Activated T-cell treated with anti-CD3 and anti-CD28 coated beads for 48 hours (primary cell): Measurements from ENCODE around the gene CAMKK2.
"Not testable (repeated sequence)": the region's sequence is repeated elsewhere in the genome, so short reads cannot be mapped to it uniquely, and the experiment has no call there.

Experiments
- DNase-seq: peaks from one replicate; pipeline ENCODE4 v3.0.0-alpha.2; 2020; ENCODE audit warnings: low read depth

The CAMKK2 gene

GRCh38 chr12:121298411-121298810 is 1.9 kb upstream of the CAMKK2 start:
- not testable (repeated sequence) for DNase-seq

GRCh38 chr12:121297435-121297991 is 1.0 kb upstream of the CAMKK2 start:
- DNase-seq: peak; percentile 65

GRCh38 chr12:121295746-121296617 is 527 bp downstream of the CAMKK2 start:
- no peak for DNase-seq

GRCh38 chr12:121295116-121295745 is 1.3 kb downstream of the CAMKK2 start:
- DNase-seq: peak; percentile 1

- DNase-seq: no peak
Observed at GRCh38 chr12:121294151-121294889, 2.2 kb downstream of the CAMKK2 start.

- no peak for DNase-seq
Observed at GRCh38 chr12:121293603-121294002, 2.9 kb downstream of the CAMKK2 start.

GRCh38 chr12:121290410-121290809 is 6.1 kb downstream of the CAMKK2 start:
- DNase-seq: no peak

GRCh38 chr12:121289962-121290361 is 6.5 kb downstream of the CAMKK2 start:
- no peak for DNase-seq

GRCh38 chr12:121288986-121289385 is 7.5 kb downstream of the CAMKK2 start:
- no peak for DNase-seq

- no peak for DNase-seq
Observed at GRCh38 chr12:121288158-121288845, 8.2 kb downstream of the CAMKK2 start.

GRCh38 chr12:121287267-121287954 is 9.1 kb downstream of the CAMKK2 start:
- no peak for DNase-seq

GRCh38 chr12:121285856-121286255 is 10.7 kb downstream of the CAMKK2 start:
- no peak for DNase-seq

GRCh38 chr12:121284551-121285390 is 11.7 kb downstream of the CAMKK2 start:
- DNase-seq: no peak

GRCh38 chr12:121283841-121284240 is 12.7 kb downstream of the CAMKK2 start:
- no peak for DNase-seq

- no peak for DNase-seq
Observed at GRCh38 chr12:121283388-121283787, 13.1 kb downstream of the CAMKK2 start.

GRCh38 chr12:121282910-121283309 is 13.6 kb downstream of the CAMKK2 start:
- DNase-seq: not testable (repeated sequence)

- DNase-seq: no peak
Observed at GRCh38 chr12:121282072-121282742, 14.3 kb downstream of the CAMKK2 start.

GRCh38 chr12:121281116-121281515 is 15.4 kb downstream of the CAMKK2 start:
- not testable (repeated sequence) for DNase-seq

GRCh38 chr12:121280531-121280930 is 16.0 kb downstream of the CAMKK2 start:
- DNase-seq: not testable (repeated sequence)

- DNase-seq: no peak
Observed at GRCh38 chr12:121279507-121279915, 17.0 kb downstream of the CAMKK2 start.
